K562 (cell line): Measurements from ENCODE around the gene EPOP. TPM values are rescaled to one million over a fixed set of nuclear protein-coding genes. Genes with fewer than 3 reads are reported as not detected.

ENCODE experiments used
- GABPB2 ChIP-seq: fragments of 250-450 bp; sonication (Bioruptor Pico); conservative IDR thresholded peaks from 2 replicates; pipeline ENCODE4 v1.5.1; 2021; ENCODE audit warnings: mild to moderate bottlenecking
- GATAD2B ChIP-seq: fragments of 450-650 bp; IDR thresholded peaks from 2 replicates; pipeline ENCODE4 v1.6.1; 2017; ENCODE audit warnings: mild to moderate bottlenecking, borderline replicate concordance
- GMEB1 ChIP-seq: fragments of 250-450 bp; sonication (Bioruptor Pico); IDR thresholded peaks from 2 replicates; pipeline ENCODE4 v1.4.0; 2020; ENCODE audit warnings: mild to moderate bottlenecking
- HNRNPLL ChIP-seq: fragments of 200-400 bp; formaldehyde crosslinking; IDR thresholded peaks from 2 replicates; pipeline ENCODE4 v1.6.1; 2017; ENCODE audit warnings: low read length, low read depth, mild to moderate bottlenecking; ENCODE audit not compliant: poor library complexity, severe bottlenecking
- ILF3 ChIP-seq: fragments of 450-650 bp; IDR thresholded peaks from 2 replicates; pipeline ENCODE4 v1.6.1; 2018; ENCODE audit warnings: antibody characterized with exemption, mild to moderate bottlenecking, moderate library complexity, borderline replicate concordance
- KAT8 ChIP-seq: fragments of 450-650 bp; IDR thresholded peaks from 2 replicates; pipeline ENCODE4 v1.6.1; 2016; ENCODE audit warnings: low read depth, mild to moderate bottlenecking
- MEF2A ChIP-seq: IDR thresholded peaks from 2 replicates; pipeline ENCODE4 v1.6.1; 2011; ENCODE audit warnings: low read depth, mild to moderate bottlenecking, low read length, moderate library complexity; ENCODE audit not compliant: control insufficient read depth
- MTA3 ChIP-seq: fragments of 450-650 bp; formaldehyde crosslinking; IDR thresholded peaks from 2 replicates; pipeline ENCODE4 v1.6.1; 2017; ENCODE audit warnings: mild to moderate bottlenecking, borderline replicate concordance
- PHB2 ChIP-seq: fragments of 450-650 bp; IDR thresholded peaks from 2 replicates; pipeline ENCODE4 v1.6.1; 2017; ENCODE audit warnings: low read depth
- RREB1 ChIP-seq: fragments of 250-450 bp; sonication (Bioruptor Pico); IDR thresholded peaks from 2 replicates; pipeline ENCODE4 v1.4.0; 2020
- SNAPC5 ChIP-seq: fragments of 250-450 bp; sonication (Bioruptor Pico); IDR thresholded peaks from 2 replicates; pipeline ENCODE4 v1.8.0; 2021; ENCODE audit warnings: moderate library complexity, mild to moderate bottlenecking, inconsistent platforms
- TAL1 ChIP-seq: fragments of 450-650 bp; IDR thresholded peaks from 2 replicates; pipeline ENCODE4 v1.6.1; 2016; ENCODE audit warnings: mild to moderate bottlenecking
- U2AF2 ChIP-seq: fragments of 200-400 bp; formaldehyde crosslinking; optimal IDR thresholded peaks from 2 replicates; pipeline ENCODE3; 2017; ENCODE audit warnings: low read depth, mild to moderate bottlenecking, low read length
- ZBTB8A ChIP-seq: fragments of 450-650 bp; IDR thresholded peaks from 2 replicates; pipeline ENCODE4 v1.6.1; 2018; ENCODE audit warnings: mild to moderate bottlenecking, moderate library complexity; ENCODE audit not compliant: partially characterized antibody
- ZC3H8 ChIP-seq: fragments of 450-650 bp; IDR thresholded peaks from 2 replicates; pipeline ENCODE4 v1.6.1; 2017
- ZNF184 ChIP-seq: sonication (generic); formaldehyde crosslinking; IDR thresholded peaks from 2 replicates; pipeline ENCODE4 v1.5.0; 2020; ENCODE audit warnings: missing genetic modification reagents
- polyA plus RNA-seq, 8 experiments: library from polyadenylated mRNA; depleted of rRNA in 4 of 8; stranded (reverse) in 5 of 8; unstranded in 3 of 8; fragments of >200 nt; fragmentation: Nextera tagmentation in 2 of 8; fragmentation: Illumina TruSeq in 1 of 8; extraction: Ambion mirVana in 2 of 8; extraction: Trizol in 1 of 8; gene quantifications; 2 replicates each; pipeline versions ENCODE4 v1.2.1 to v1.2.3, GENCODE V29; 2011 to 2014; ENCODE audit warnings: inconsistent platforms in 1 of 8, missing spikeins in 1 of 8
- total RNA-seq, 7 experiments: library from RNA; depleted of rRNA in 6 of 7; stranded (reverse); fragments of >200 nt in 6 of 7; fragmentation: Illumina TruSeq in 2 of 7; extraction: Trizol in 2 of 7; gene quantifications; 2 replicates each; pipeline versions ENCODE4 v1.2.1 to v1.2.3, GENCODE V29; 2011 to 2021; ENCODE audit warnings: low replicate concordance in 1 of 7
- TF ChIP-seq, protein P1 (sequence below): fragments of 250-450 bp; sonication (Bioruptor Pico); IDR thresholded peaks from 2 replicates; pipeline ENCODE4 v1.4.0; 2020; ENCODE audit warnings: borderline replicate concordance
- TF ChIP-seq, protein P2 (sequence below): fragments of 200-800 bp; sonication (Bioruptor generic); IDR thresholded peaks from 2 replicates; pipeline ENCODE4 v1.6.1; 2017; ENCODE audit warnings: missing genetic modification characterization, missing compliant biosample characterization

The EPOP gene
- total and polyA plus RNA-seq, 9 of the 15 experiments (the other 6 are each of a cell fraction or from before 2014, with no cell fraction given): 0.41 to 10.6 (median 4.6) TPM

DNA sequence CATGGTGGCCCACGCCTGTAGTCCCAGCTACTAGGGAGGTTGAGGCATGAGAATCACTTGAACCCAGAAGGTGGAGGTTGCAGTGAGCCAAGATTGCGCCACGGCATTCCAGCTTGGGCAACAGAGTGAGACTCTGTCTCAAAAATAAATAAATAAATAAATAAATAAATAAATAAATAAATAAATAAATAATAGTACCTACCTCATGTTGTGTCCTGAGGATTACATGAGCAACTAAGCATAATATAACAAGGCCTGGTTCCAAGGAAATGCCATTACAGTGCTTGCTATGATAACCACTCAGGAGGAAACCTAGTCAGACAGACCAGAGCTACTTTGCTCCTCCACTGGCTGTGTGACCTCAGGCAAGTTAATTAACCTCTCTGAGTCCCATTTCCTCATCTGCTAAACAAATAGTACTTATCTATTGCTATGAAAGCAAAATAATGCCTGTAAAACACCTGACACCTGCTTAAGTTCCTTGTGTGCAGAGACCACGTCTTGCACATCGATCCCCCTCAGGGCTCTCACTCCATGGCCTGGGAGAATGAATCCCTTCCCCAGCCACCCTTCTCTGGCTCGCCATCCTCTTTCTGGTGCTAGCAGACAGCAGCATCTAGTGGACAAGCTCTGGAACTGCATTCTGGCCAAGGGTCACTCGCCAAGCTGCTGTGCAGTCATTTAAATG, 7.5 kb downstream of the EPOP start (continued):
- TF ChIP-seq, protein P1, sequence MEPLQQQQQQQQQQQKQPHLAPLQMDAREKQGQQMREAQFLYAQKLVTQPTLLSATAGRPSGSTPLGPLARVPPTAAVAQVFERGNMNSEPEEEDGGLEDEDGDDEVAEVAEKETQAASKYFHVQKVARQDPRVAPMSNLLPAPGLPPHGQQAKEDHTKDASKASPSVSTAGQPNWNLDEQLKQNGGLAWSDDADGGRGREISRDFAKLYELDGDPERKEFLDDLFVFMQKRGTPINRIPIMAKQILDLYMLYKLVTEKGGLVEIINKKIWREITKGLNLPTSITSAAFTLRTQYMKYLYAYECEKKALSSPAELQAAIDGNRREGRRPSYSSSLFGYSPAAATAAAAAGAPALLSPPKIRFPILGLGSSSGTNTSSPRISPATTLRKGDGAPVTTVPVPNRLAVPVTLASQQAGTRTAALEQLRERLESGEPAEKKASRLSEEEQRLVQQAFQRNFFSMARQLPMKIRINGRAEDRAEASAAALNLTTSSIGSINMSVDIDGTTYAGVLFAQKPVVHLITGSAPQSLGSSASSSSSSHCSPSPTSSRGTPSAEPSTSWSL (CRISPR knock-in tag): no peak
- TF ChIP-seq GMEB1 (CRISPR knock-in tag): no peak
- no peak for TF ChIP-seq ZNF184 (CRISPR knock-in tag)
- no peak for TF ChIP-seq ZC3H8
- TF ChIP-seq KAT8: no peak
- no peak for TF ChIP-seq U2AF2
- no peak for TF ChIP-seq MEF2A
- no peak for TF ChIP-seq SNAPC5 (CRISPR knock-in tag)
- TF ChIP-seq PHB2: no peak
- TF ChIP-seq, protein P2, sequence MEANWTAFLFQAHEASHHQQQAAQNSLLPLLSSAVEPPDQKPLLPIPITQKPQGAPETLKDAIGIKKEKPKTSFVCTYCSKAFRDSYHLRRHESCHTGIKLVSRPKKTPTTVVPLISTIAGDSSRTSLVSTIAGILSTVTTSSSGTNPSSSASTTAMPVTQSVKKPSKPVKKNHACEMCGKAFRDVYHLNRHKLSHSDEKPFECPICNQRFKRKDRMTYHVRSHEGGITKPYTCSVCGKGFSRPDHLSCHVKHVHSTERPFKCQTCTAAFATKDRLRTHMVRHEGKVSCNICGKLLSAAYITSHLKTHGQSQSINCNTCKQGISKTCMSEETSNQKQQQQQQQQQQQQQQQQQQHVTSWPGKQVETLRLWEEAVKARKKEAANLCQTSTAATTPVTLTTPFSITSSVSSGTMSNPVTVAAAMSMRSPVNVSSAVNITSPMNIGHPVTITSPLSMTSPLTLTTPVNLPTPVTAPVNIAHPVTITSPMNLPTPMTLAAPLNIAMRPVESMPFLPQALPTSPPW: peak; percentile 47; the same call in 1 of the 2 replicates
- TF ChIP-seq GABPB2 (CRISPR knock-in tag): no peak
- TF ChIP-seq ZBTB8A: no peak
- no peak for TF ChIP-seq RREB1 (CRISPR knock-in tag)
- no peak for TF ChIP-seq TAL1
- no peak for TF ChIP-seq ILF3
- no peak for TF ChIP-seq HNRNPLL
- peak; percentile 65; the same call in 1 of the 2 replicates for TF ChIP-seq MTA3
- no peak for TF ChIP-seq GATAD2B
